NK-92 (cell line): ENCODE measurements around the gene ANK2.
"Not testable (repeated sequence)": the region's sequence is repeated elsewhere in the genome, so short reads cannot be mapped to it uniquely, and the experiment has no call there.

Source experiments
- DNase-seq: peaks from one replicate; lab custom pipeline; 2025; ENCODE audit not compliant: unreplicated experiment; lab: John Stamatoyannopoulos, UW

The ANK2 gene

DNA sequence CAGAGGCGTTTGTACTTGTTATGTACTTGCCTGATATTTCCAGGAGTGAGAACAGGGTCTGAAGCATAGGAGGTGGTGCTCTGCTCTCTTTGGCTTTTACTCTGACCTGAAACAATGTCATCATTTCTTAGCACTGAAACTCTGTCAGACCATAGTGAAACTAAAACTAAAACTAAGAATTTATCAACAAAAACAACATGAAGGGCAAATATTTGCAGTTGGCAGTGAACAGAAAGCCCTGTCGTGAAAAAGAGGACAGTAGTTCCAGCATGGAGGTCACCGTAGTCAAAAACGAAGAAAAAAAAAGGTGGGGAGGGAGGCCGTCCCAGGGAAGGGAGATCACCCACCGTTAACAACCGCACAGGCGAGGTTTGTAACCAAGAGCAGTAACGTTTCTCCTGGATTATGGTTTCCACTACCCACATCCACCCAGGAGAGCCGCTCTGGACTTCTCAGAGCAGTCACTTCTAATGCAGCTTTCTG lies 97.5 kb downstream of the ANK2 start:
- no peak for DNase-seq

DNA sequence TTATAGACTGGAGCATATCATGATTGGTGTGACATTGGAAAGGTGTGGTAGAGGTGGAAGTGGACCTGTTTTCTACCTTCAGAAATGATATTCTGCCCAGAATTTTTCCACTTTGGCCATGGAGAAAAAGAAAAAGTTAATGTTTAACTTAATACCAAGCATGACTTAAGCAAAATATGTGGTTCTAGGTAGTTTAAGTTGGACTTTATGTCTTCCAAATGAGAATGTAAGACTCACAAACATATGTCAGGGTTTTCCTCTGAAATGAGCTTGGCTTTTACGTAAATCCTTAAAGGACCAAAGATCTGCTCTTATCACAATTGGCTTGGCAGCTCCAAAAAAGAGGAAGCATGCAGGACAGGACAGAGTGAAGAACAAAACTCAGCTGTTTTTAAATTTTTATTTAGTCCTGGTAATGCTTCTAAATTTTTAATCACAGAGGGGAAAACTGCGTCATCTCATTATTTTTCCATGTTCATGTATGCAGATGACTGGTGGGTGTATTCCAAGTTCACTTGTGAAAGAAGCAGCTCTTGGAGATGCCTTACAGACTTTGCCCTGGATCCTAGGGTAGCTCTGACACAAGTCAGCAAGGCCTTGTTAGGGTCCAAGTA lies 98.2 kb downstream of the ANK2 start:
- DNase-seq = no peak

DNA sequence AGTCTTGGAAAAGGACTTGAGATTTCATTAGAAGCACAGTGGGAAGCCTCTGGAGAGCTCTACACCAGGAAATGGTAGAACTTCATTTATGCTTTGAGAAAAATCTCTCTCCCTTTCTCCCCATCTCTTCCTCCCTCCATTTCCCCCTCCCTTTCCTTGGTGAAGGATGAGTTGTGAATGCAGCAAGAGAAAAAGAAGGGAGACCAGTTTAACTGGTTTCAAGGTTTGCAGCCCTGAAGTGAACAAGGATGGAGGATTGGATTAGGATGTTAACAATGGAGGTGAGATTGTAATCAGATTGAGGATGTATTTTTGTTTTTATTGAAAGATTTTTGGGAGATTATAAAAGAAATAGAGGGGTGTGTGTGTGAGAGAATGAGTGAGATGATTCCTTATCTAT lies 99.5 kb downstream of the ANK2 start:
- no peak for DNase-seq

DNA sequence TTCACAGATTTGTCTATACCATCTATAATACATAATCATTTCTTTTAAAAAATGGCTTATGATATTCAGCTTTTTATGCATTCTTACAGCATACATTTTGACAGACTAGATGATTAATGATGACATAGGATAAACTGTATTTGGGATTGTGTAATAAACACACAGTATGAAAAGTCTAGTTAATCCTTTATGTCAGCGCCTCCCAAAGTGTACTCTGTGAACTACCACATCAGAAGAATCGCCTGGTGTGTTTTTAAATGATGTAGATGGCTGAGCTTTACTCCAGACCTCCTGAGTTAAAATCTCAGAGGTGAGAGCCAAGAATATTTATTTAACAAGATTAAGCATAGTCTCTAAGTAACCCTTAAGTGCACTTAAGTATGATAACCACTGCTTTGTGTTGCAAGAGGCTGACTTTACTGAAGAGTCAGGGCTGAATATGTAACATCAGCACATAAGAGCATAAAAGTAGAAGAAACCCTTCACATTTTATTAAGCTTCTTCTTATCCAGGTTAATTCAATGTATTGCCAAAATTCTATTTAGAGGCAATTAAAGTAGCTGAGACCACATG lies 104.2 kb downstream of the ANK2 start:
- no peak for DNase-seq

DNA sequence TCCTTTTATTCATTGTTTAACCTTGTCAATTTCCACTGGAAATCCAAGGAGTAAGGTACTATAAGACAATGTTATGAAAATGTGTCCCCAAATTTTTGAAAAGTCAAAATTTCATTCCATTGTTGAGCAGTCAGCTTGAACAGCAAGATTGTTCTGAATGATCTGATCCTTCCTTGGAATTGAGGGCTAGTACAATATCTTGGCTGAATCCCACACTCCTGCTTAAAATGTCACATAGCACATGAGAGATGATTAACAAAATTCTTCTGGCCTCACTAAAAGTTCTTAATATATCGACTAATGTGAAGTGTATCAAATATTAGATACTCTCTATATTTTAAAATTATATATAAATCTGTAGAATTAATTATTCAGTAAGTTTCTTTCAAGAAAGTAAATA lies 104.8 kb downstream of the ANK2 start:
- DNase-seq = no peak

DNA sequence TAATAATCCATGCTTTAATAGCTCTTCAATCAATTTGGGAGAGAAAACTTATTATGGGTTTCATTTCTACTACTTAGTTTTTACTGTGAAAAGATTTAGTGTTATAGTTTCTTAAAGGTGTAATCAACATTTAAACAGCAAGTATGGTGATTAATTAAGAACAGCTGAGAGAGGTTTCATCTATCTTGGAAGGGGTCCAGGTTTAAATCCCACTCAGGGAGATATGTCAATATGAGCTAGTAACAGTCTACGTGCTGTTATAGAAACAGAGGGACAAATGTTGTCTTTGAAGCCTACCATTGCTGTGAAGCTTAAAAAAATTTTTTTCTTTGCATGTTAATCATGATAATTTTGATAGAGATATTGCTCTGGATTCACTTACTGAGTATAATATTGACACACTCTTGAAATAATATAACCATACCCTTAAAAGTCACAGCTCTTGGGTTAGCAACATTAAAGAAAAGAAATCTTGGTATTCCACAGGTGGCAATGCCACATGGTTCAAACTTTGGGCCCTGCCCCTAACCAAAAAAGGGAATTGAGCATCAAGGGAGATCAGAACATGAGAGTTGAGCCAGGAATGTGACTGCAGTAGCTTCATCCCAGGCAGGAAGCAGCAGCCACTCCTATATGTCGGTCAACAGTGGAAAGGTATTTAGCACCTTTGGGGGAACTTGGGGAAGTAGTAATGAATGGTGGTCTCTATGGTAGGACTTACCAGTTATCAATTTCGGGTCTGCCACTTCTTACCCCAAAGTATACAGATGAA lies 107.8 kb downstream of the ANK2 start:
- no peak for DNase-seq

DNA sequence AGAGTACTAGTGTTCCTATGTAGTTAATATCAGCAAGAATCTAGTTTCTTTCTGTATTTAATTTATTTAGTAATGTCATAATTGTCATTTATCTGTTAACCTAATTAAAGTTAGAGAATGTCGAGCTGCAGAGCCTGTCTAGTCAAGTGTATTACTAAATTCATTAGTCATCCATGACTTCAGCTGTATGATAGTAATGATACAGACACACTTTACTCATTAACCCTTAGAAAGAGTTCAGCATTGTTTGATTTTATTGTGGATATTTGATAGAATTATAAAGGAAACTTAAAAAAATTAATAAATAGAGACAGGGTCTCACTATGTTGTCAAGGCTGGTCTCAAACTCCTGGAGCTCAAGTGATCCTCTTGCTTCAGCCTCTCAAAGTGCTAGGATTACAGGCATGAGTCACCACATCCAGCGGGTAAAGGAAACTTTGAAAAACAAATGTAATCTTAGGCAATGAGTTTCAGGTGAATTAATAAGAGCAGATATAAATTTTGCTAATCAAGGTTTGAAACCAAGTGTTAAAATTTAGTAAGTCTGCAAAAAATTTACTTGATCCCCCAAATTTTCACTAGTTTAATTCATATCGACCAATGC lies 110.6 kb downstream of the ANK2 start:
- no peak for DNase-seq

DNA sequence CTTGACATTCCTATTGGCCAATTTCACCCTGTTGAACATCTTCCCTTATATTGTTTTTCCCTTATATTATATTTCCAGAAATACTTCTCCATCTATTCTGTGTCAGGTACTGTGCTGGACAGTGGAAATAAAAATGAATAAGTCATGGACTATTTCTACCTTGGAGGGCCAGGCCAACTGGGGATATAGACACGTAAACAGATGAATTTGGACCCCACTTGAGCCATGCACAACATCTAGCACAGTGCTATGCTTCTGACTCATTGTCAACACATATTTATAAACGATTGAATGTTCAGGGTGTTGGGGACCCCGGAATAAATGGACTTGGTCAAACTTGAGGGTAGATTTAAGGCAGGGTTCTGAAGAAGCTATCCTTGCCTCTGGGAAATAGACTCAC lies 111.1 kb downstream of the ANK2 start:
- DNase-seq = no peak

DNA sequence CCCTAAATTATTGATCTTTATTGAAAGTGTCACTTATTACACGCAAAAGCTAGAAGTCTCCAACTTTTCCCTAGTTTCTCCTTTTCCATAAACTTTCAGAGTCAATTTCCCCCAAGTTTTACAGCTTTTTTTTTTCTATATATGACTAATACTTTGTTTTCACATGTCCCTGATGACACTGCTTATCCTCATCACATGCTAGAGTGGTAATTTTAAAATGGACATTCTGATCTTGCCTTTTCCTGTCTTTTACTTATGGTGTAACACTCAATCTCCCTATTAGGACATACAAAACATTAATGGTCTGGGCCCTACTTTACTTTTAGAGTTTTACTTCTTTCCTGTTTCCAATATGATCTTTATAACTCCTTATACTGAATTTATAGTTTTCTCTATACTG lies 112.6 kb downstream of the ANK2 start:
- DNase-seq = no peak

DNA sequence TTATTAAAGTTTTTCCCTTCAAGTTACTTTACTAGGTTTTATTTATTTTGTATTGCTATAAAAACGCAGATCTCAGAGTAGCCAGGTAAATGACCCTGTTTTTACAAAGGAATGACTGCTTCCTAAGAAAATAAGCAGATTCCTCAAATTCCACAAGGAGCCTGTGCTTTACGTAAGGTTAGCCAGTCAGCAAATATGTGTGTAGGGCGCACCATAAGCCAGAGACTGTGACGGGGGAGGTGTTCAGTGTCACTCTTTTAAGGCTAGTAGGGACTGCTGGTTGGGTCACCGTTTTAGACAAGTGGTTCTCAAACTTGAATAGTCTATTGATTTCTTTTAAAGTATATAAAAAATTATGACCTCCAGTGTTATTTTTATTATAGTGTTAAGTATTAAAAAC lies 119.9 kb downstream of the ANK2 start:
- DNase-seq = no peak

DNA sequence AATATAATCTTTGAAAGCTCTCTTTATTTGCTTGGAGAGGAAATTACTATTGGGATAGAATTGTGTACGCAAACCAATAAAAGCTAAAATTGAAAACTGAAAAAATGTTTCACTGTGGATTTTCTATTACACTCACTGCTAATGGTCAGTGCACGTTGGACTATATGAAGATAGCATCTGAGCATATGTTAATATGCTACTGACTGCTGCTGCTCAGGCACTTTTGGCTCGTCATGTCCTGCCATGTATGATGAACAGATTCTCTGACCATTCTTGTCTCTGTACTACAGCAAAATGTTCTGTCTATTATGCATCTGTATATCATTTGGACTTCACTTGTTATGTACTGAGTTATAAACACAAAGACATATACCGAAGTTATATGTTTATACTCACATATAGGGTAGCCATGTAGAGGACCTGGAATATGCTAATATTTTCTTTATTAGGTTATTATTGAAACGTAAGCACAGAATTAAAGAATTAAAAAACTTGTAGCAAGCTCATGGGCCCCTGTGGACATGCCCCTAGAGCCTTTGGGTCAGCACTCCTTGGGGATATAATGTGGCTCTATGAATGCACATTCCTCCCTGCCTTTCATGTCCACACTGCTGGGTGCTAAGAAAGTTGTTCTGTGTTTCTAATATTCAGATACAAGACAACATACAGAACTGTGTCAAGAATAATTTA lies 120.8 kb downstream of the ANK2 start:
- DNase-seq = no peak

DNA sequence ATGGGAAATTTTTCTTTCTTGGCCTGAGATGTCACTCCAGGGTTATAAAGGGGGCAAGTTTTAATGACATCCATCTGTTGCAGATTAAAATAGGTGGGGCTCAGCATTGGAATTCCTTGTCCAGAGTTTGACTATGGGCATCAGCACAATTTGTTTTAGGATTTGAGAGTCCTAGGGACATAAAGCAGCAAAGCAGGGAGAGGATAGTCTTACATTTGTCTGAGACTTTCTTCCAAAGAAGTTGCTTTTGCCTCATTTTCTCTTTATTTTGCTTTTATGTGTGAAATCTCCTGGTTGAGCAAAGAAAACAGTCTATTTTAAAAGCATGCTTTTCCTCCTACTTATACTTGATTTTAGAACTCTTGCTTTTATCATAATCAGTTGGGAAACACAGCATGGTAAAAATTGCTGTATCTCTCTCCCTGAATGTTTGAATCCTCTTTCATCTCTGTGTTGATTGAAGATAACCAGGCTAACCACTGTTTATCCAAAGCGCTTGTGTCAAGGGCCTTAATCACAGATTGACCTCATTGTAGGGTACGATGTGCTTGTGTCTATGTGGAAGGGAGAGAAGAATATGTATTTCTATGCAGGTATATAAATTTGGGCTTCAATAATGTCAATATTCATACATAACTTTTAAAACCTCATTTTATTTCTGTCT lies 121.5 kb downstream of the ANK2 start:
- DNase-seq = no peak

DNA sequence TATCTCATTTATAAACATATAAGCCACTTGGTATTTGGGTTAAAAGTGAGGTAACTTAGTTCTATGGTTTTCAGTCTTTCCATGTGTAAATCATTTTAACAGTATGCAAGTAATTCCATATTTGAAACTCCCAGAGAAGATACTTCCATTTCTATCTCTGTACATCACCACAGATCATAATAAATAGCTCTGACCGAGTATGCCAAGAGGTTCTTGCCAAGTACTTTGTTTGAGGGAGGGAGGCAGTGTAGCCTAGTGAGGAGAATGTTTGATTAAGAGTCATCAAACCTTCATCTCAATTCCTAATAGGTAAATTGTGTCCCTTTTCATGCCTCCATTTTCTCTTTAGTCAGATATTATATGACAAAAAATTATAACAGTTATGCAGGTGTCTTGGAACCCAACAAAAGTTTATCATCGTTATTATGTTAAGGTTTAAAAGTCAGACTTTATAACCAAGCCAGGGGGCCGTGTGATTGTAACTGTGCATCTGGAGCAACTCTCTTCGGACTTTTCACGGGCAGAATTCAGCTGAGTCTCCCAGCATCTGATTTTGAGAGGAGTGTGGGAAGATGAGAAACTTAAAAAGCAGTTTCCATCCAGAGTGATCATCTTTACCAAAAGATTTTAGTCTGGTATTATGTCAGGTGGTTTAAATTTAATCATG lies 123.8 kb downstream of the ANK2 start:
- DNase-seq = no peak

DNA sequence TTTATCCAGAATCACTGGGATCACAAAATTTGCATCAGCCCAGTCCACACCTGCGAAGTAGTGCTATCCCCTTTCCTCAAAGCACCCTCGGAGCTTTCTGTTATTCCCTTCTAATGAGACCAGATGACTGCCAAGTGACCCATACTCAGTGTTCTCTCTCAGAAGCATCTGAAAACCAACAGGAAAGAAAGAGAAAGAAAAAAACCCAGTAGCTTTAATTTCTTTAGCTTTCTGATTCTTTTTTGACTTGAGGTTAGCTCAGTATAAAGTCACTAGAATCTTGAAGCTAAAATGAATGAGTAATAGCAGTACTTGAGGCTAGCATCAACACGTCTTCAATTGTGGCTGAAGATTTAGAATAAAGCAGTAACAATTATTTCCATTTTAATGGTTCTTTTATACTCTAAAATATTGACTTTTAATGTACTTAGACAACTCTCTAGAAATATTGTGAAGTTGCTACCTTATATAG lies 124.4 kb downstream of the ANK2 start:
- DNase-seq = no peak

DNA sequence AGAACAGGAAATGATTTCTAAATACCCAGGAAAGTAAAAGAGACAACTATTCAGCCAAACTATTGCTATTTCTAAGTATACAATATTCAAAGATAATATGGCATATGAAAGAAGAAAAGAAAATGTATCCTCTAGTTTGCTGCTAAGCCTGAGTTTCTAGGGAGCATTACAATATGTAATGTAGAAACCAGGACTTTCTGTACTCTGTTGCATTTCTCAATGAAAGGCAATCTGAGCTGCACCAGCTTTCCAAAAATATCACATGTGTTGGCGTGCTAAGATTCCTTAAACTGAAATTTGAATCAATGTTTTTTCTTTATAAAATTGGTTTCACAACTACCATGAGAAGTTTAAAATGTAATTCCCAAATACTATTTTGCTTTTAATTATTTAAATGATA lies 129.6 kb downstream of the ANK2 start:
- no peak for DNase-seq

DNA sequence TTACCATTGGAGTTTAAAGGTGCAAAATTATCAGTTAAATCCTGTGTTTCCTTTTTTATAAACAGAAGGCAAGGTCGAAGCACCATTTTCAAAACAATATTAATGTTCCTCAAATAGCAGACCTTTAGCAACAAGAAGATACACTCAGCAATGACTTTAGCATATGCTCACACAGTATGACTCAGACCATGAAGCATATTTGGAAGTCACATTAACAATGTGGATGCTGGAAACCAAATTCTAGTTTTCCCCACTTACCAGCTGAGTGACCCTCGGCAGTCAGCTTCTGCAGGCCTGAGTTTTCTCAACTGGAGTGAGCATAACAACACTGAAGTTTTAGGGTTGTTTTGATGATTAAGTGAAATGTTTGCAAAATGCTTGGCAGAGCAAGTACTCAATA lies 130.5 kb downstream of the ANK2 start:
- DNase-seq = no peak

DNA sequence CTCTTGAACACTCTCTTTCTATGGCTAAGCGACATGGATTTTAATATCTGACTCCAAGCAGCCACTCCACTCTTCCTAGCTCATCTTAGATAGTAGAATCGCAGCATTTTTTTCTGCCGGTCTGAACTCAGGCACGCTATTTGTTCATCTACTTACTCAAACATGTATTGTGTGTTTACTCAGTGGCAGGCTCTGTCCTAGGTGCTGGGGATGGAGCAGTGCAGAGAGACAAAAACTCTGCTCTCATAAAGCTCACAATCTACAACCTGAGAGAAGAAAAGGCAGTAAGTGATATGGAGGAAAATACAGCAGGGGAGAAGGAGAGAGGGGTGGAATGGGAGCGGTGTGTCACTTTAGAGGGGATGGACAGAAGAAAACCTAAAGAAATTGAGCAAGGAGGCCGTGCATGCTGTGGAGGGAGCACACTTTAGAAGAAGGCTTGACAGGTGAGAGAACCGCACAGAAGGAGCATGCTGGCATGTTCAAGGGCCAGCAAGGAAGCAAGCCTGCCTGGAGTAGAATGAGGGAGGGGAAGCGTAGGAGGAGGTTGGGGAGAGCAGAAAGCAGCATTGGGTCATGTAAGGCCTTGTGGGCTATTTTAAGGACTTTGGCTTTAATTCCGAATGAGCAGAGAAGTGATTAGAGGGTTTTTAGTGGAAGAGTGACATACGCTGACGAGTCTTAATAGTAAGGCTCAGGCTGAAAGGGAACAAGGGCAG lies 132.0 kb downstream of the ANK2 start:
- DNase-seq = no peak

DNA sequence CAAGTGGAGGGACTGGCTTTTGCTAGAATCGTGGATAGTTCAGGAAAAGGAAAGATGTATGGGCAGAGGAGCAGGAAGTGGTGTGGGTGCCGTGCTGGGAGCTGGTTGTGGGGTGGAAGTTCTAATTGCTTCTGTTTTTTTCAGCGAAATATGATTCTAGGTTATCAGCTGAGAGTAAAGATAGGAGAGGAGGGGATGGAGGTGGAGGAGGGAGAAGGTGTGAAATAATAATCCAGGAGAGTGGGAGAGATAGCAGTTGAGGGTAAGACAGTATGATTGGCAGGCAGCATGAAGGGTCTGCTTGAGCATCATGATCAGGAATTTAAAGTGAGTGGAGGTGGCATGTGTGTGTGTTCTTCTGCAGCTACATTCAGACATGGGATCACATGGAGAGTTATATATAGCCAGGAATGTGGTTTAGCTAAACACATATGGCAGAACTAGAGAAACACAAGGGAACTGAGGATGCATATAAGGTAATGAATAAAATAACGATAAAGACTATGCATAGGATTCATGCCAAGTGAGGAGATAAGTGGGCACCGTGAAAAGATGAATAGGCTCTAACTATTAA lies 133.7 kb downstream of the ANK2 start:
- DNase-seq = no peak

DNA sequence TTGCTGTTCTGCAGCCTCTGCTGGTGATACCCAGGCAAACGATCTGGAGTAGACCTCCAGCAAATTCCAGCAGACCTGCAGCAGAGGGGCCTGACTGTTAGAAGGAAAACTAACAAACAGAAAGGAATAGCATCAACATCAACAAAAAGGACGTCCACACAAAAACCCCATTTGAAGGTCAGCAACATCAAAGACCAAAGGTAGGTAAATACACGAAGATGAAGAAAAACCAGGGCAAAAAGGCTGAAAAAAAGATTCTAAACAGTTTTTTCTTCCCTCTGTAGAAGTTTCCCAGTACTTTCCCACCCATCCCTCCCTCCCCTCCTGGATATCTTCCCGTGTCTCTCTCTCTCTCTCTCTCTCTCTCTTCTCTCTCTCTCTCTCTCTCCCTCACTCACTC lies 136.8 kb downstream of the ANK2 start:
- DNase-seq = not testable (repeated sequence)
